GM21528 (cell line): Measurements from ENCODE around the gene VEGFA.

Source experiments
- ATAC-seq: cut with Tn5 transposase; IDR thresholded peaks from one replicate; pipeline ENCODE4 v1.9.1; 2021; ENCODE audit warnings: mild to moderate bottlenecking, moderate library complexity; ENCODE audit not compliant: unreplicated experiment, low FRiP score

VEGFA gene

DNA sequence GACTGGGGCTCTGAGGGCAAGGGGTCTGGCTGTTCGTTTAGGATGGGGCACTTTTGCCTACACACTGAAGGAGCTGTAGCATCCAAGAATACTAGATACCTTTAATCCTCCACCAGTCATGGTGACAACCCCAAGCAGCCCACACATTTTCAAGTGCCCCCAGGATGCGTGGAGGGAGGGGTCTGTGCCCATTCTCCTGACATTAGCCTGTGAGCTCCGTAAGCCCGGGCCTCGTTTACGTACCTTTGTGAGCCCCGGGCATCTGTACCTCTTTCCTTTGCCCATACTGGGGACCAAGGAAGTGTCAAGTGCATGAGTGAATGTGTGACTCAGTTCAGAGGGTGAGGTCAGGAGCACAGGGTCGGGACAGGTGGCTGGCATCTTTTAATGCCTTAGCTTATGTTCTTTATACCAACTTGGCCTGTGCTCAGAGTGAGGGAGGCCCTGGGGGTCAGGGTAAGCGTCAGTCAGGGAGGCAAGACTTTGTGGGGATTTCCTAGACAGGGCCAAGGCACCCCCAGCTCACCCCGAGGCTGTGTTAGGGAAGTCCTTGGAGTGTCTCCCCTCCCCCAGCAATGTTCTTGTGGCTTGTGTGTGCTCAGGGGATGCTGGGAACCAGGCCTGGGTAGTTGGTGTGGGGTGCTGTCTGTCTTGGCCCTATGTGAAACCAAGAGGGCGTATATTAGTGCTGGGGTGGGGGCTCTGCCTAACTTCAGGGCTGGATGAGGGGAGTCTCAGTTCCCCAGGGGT lies 12.9 kb downstream of the VEGFA start:
- no peak for ATAC-seq

DNA sequence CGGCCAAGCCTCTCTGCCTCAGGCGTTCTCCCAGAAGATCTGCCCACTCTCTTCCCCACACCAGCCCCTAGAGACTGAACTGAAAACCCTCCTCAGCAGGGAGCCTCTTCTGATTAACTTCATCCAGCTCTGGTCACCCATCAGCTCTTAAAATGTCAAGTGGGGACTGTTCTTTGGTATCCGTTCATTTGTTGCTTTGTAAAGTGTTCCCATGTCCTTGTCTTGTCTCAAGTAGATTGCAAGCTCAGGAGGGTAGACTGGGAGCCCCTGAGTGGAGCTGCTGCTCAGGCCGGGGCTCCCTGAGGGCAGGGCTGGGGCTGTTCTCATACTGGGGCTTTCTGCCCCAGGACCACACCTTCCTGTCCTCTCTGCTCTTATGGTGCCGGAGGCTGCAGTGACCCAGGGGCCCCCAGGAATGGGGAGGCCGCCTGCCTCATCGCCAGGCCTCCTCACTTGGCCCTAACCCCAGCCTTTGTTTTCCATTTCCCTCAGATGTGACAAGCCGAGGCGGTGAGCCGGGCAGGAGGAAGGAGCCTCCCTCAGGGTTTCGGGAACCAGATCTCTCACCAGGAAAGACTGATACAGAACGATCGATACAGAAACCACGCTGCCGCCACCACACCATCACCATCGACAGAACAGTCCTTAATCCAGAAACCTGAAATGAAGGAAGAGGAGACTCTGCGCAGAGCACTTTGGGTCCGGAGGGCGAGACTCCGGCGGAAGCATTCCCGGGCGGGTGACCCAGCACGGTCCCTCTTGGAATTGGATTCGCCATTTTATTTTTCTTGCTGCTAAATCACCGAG lies 14.2 kb downstream of the VEGFA start:
- ATAC-seq = no peak

DNA sequence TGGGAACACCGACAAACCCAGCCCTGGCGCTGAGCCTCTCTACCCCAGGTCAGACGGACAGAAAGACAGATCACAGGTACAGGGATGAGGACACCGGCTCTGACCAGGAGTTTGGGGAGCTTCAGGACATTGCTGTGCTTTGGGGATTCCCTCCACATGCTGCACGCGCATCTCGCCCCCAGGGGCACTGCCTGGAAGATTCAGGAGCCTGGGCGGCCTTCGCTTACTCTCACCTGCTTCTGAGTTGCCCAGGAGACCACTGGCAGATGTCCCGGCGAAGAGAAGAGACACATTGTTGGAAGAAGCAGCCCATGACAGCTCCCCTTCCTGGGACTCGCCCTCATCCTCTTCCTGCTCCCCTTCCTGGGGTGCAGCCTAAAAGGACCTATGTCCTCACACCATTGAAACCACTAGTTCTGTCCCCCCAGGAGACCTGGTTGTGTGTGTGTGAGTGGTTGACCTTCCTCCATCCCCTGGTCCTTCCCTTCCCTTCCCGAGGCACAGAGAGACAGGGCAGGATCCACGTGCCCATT lies 15.3 kb downstream of the VEGFA start:
- ATAC-seq = no peak

DNA sequence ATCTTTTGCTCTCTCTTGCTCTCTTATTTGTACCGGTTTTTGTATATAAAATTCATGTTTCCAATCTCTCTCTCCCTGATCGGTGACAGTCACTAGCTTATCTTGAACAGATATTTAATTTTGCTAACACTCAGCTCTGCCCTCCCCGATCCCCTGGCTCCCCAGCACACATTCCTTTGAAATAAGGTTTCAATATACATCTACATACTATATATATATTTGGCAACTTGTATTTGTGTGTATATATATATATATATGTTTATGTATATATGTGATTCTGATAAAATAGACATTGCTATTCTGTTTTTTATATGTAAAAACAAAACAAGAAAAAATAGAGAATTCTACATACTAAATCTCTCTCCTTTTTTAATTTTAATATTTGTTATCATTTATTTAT lies 15.9 kb downstream of the VEGFA start:
- ATAC-seq = no peak

DNA sequence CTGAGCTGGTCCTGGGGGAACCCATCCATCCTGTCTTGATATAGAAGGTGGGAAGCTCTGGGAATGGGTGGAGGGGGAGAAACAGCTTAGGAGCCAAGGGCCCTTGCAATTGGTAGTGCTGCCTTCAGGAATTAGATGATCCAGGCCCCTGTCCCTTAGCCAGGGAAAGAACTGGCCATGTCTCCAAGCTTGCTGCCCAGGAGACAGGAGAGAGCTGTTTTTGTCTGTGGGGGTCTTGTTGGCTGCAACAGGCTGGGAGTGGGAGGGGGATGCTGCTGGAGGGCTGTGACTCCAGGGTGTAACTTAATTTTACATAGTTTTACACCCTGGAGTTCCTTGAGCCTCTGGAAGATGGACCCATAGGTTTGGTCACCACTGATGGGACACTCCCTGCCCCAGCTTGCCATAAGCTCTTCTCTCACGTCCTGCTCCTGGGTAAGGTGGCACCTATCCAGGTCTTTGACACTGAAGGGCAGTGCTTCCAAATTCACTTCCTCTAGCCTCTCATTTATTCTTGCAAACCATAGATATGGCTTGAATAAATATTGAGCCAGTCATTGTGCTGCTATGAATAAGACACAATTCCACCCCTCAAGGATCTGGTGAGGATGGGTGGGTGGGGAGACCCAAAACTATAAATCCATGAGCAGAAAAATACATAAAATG lies 16.8 kb downstream of the VEGFA start:
- ATAC-seq = no peak

DNA sequence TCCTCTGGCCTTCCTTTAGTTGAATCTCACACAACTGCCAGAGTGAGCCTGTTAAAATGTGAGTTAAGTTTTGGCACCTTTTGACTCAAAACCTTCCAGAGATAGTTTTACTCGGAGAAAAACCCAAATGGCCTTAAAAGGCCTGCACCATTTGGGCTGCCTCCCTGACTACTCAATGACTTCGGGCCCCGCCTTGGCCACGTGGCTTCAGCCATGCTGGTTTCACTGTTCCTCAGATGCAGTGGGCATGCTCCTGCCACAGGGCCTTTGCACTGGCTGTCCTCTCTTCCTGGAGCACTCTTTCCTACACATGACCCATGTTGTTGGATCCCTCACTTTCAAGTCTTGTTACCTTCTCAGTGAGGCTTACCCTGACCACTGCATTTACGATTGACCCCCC lies 18.3 kb downstream of the VEGFA start:
- no peak for ATAC-seq

DNA sequence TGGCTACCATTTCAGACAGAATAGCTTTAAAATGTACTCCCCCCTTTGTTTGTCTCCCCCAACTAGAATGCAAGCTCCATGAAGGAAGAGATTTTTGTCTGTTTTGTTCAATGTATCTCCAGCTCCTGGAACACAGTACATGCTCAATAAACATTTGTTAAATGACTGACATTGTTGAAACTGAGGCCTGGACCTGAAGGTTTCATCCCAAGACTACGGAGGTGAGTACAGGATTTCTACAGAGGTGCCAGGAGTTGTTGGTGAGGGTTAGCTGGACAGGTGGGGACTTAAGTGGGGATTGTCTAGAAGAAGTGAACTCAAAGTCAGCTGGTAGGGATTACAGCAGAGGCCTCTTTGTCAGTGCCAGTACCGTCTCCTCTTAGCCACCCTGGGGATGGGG lies 19.4 kb downstream of the VEGFA start:
- no peak for ATAC-seq

DNA sequence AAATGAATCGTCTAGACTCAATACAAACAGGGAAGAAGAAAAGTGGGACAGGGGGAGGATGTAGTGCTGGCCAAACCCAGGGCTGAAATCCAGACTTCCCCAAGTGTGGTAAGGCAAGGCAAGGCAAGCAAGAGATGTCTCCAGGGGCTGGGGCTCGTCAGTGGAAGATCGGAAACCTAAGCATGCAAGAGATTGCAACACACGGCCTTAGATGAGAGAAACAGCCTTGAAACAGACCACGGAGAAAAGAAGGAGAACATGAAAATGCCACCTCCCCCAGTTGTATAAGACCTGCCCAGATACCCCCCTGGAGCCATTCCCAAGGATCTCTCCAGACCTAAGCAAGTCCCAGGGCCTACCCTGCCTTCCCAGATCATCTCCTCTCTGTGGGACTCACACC lies 20.0 kb downstream of the VEGFA start:
- ATAC-seq = no peak

DNA sequence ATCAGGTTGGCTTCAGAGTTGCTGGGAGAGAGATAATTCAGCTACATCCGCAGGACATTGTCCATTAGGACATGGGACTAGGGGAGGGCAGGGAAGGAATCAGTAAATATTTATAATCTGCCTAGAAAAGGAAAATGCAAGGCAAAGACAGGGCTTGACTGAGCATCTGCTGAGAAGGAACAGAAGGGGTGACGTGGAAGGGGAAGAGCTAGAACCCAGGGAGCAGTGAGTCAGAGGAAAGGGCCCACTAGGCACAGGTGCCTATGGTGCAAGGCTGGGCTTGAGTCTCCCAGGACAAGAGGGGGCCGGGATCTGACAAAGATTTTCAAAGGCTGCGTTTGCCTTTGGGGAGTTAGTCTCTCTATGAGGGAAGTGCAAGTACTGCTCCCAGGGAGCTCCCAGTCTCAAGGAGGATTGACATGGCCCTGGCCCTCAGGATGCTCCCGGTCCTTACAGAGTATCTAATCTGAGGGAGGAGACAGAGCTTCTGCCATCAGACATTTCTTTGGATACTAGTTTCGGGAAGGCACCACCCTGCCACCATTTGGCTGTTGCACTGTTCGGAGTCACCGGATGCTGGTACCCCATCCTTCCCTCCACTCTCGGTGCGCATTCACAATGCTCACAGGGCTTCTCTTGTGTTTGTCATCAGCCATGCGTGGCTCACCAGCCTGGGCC lies 21.9 kb downstream of the VEGFA start:
- no peak for ATAC-seq

DNA sequence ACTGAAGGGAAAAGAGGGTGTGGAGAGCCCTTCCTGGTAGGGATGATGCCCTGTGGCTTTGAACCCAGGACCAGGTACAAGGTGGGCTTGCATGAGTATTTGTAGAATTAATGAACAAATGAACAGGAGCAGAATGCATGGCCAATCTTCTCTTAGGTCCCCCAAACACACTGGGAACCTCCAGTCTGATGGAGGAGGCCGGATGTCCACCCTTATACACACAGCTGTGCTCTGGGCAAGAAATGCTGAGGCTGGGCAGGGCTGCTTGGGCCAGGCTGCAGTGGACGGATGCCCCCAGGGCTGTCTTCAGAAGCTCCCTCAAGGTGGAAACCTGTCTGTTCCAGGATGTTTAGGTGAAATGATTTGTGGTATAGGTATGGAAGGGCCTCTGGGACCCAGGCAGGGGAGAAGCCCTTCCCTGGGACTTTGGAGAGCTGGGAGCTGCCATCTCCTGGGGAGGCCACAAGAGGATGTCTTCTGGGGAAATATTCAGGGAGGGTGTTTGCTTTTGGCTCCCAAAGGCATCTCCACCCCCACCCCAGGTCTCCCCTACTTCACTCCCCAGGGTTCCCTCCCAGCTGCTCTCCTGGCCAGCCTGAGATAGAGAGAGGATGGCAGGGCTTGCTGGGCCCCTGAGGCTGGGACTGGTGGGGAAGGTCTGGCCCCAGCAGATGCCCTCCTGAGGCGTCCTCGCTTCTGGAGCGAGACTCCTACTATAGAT lies 23.3 kb downstream of the VEGFA start:
- no peak for ATAC-seq

DNA sequence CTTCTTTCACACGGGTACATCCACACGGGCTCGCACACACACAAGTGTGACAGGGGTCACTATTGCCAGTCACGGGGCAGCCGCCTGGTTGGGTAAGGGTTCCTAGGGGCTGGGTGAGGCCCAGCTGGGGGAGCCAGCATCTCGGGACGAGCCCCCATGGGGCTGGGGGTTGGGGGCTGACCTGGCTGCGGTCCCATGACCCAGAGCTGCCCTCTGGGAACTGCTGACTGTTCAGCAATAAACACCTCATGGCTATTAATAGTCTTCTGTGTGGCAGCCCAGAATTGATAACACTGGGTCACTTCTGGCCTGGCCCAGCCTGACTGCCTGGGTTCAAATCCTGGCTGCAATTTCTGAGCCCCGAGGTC lies 23.8 kb downstream of the VEGFA start:
- no peak for ATAC-seq

DNA sequence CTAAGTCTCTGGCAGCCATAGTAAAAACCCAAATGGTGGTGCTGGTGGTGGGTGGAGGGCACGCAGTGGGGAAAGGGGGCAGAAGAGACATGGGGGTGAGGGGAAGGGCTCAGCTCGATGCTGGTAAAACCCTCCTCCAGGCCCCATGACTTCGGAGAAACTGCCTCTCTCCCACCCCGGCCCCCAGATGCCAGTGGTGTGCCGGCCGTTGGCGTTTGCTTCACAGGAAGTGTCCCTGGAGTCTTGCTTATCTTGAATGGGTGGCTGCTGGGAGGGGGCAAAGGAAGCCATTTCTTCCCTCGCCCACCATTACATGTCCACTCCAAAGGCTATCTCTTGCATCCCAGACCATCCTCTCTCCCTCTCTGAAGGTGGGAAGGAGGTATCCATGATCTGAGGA lies 25.4 kb downstream of the VEGFA start:
- no peak for ATAC-seq

DNA sequence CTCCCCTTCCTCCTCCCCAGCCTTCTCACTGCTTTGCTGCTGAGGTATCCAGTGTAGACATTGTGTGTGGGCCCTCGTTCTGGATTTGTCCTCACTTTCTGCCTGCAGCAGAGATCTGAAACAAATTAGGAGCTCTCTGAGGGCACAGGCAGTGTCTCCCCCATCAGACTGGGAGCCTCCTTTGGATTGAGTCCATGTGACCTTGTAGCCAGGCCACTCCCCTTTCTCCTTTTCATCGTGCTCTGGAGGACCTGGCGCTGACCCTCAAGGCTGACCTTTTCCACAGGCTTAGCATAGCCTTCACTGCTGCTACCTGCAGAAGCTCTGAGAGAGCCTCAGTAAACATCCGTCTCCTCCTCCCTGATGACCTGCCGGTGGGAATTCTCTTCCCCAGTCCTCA lies 26.2 kb downstream of the VEGFA start:
- no peak for ATAC-seq

DNA sequence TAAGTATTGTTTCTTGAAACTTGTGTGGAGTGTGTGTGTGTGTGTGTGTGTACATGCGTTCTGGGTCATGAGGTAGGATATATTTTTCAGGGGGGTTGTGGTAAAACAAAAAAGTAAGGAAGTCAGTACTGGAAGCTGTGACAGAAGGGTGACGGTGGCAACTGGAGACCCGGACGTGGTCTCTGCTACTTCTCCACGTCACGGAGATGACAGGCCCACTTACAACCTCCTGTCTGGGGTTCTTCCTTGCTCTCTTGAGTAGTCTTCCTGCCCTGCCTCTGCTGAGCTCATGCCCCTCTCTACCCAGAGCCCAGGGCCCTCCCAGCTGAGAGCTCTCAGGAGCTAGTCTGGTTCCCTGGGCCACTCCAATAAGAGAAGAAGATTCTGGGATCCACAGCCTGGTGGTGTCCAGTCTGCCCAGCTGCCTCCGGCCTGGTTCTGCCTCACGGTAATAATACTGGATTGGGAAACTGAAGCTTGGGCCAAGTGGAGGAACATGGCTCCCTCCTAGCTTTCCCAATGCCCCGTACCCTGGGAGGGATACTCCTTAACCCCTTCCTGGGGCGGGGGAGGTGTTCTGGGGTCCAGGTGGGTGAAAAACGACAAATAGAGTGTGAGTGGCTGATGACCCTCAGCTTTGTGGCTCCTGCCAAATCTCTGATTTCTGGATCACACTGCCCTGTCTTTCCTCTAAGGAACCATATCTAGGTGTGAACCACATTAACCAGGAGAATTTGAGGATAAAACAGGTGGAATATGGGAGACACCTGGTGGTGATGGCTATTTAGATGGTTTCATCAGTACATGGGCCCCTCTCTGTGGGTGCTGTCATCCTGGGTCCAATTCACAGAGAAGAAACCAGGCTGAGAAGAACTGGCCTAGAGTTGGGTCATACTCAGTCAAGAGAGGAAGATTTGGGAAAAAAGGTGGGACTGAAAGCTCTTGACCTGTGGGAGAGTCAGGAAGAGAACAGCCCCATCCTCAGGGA lies 27.2 kb downstream of the VEGFA start:
- no peak for ATAC-seq

DNA sequence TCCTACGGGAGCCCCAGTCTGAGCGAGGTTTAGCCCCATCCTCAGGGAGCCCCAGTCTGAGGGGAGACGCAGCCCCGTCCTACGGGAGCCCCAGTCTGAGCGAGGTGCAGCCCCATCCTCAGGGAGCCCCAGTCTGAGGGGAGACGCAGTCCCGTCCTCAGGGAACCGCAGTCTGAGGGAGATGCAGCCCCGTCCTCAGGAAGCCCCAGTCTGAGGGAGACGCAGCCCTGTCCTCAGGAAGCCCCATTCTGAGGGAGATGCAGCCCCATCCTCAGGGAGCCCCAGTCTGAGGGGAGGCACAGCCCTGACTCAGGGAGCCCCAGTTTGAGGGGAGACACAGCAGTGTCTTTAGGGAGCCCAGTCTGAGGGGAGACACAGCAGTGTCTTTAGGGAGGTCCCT lies 27.9 kb downstream of the VEGFA start:
- no peak for ATAC-seq

DNA sequence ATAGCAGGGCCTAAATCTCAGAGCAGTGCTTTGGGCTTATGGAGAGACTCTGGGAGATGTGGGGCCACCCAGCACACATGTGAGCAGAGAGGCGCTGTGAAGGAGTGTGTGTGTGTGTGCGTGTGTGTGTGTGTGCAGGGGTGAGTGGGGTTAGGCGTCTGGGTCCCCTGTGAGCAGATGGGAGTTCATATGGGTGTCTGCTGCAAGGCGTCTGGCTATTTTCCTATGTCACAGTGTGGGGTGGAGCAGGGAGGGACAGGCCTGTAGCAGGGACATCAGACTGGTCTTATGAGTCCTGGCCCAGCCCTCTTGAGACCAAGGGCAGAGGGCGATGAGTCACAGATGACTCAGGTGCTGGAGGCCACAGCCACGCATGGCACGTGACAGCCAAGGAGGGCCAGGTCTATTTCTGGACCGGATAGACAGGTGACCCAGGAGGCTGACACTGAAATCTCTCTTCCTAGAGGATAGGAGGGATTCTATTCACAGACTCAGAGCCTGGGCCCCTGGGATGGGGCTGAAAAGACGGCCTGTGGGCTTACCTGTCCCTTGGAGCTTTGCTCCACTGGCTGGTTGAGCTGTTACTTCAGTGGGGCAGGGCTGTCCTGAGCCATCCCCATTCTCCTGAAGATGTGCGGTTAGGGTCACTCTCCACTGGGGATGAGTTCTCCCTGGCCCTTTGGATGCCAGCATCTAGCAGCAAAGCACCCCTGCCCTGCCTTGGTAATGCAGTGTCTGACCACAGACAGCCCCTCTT lies 28.9 kb downstream of the VEGFA start:
- ATAC-seq = no peak

DNA sequence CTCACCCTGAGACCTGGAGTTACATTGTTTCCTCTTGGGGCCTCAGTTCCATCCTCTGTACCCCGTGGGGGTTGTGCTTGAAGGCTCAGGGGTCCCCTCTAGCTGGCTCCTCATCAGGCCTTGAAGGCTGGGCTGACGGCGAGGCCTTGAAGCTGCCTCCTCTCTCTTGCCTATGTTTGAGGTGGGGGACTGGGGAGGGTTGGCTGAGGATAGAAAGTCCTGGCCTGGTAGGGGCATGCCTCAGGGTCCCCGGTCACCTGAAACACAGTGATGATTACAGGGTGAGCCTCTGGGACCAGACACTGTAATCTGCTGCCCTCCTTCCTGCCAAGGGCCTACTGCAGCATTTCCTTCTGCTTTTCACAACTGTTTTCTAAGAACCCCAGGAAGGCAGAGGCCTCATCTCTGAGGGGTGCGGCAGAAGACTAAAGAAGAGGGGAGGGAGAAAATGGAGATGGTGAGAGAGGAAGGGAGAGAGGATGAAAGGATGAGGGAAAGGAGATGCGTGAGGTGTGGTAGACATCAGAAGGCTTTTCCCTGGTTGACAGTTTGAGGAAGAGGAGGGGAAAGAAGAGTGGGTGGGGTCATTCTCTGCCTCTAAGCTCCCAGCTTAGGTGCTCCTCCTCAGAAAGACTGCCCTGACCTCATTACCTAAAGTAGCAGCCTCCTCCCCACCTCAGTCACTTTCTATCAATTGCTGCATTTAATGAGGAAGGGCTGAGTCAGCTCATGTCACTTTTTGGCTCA lies 29.7 kb downstream of the VEGFA start:
- ATAC-seq = no peak

DNA sequence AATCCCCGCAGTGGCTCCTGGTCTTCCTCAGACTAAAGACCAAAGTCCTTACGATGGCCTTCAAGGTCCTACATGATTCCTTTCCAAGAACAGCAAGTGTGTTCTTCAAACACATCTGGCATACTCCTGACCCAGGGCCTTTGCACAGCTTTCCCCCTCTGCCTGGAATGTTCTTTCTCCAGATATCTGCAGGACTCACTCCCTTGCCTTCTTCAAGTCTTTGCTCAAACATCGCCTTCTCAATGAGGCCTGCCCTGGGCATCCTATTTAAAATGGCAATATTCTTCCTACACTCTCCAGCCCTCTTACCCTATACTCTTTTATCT lies 30.2 kb downstream of the VEGFA start:
- ATAC-seq = no peak
